HepG2 (cell line): ENCODE results near the gene ELOVL2. TPM values are rescaled to one million over a fixed set of nuclear protein-coding genes. Genes with fewer than 3 reads are reported as not detected.

Experiments used
- ELF3 ChIP-seq: IDR thresholded peaks from 2 replicates; pipeline ENCODE4 v1.6.1; 2016; ENCODE audit warnings: missing genetic modification reagents, missing compliant biosample characterization
- FOXJ3 ChIP-seq: sonication (generic); formaldehyde crosslinking; IDR thresholded peaks from 2 replicates; pipeline ENCODE4 v1.4.0; 2020; ENCODE audit warnings: missing genetic modification reagents, mild to moderate bottlenecking, borderline replicate concordance
- GTF2F1 ChIP-seq: fragments of 150-350 bp; IDR thresholded peaks from 2 replicates; pipeline ENCODE4 v1.6.1; 2014; ENCODE audit warnings: low read length
- HNRNPK ChIP-seq: fragments of 200-400 bp; formaldehyde crosslinking; IDR thresholded peaks from 2 replicates; pipeline ENCODE4 v1.6.1; 2018; ENCODE audit warnings: low read length, low read depth, moderate library complexity, mild to moderate bottlenecking; ENCODE audit not compliant: poor library complexity, severe bottlenecking
- HOXA9 ChIP-seq: sonication (generic); formaldehyde crosslinking; IDR thresholded peaks from 2 replicates; pipeline ENCODE4 v1.8.1; 2022; ENCODE audit warnings: missing genetic modification reagents, mild to moderate bottlenecking, moderate library complexity, borderline replicate concordance
- IKZF4 ChIP-seq: sonication (generic); formaldehyde crosslinking; IDR thresholded peaks from 2 replicates; pipeline ENCODE4 v1.5.1; 2020; ENCODE audit warnings: borderline replicate concordance, mild to moderate bottlenecking, low read depth, missing genetic modification reagents; ENCODE audit errors: not compliant biosample characterization
- IKZF5 ChIP-seq: IDR thresholded peaks from 2 replicates; pipeline ENCODE4 v1.6.1; 2018; ENCODE audit warnings: missing genetic modification reagents, mild to moderate bottlenecking, missing compliant biosample characterization
- NCOA5 ChIP-seq: sonication (generic); formaldehyde crosslinking; IDR thresholded peaks from 2 replicates; pipeline ENCODE4 v1.4.0; 2020; ENCODE audit warnings: missing genetic modification reagents
- NPAS2 ChIP-seq: sonication (generic); formaldehyde crosslinking; IDR thresholded peaks from 2 replicates; pipeline ENCODE4 v1.8.0; 2022; ENCODE audit warnings: mild to moderate bottlenecking, missing genetic modification reagents, borderline replicate concordance
- NR3C1 ChIP-seq: sonication (generic); formaldehyde crosslinking; IDR thresholded peaks from 2 replicates; pipeline ENCODE4 v1.4.0; 2020; ENCODE audit warnings: missing genetic modification reagents
- RFX3 ChIP-seq: IDR thresholded peaks from 2 replicates; pipeline ENCODE4 v1.6.1; 2016; ENCODE audit warnings: missing biosample characterization, missing genetic modification reagents
- SAP130 ChIP-seq: IDR thresholded peaks from 2 replicates; pipeline ENCODE4 v1.6.1; 2016; ENCODE audit warnings: low read depth
- SMYD3 ChIP-seq: sonication (generic); formaldehyde crosslinking; IDR thresholded peaks from 2 replicates; pipeline ENCODE4 v1.8.1; 2023; ENCODE audit warnings: mild to moderate bottlenecking, missing genetic modification reagents
- SP5 ChIP-seq: IDR thresholded peaks from 2 replicates; pipeline ENCODE4 v1.6.1; 2016; ENCODE audit warnings: low read depth, borderline replicate concordance
- TBX3 ChIP-seq: fragments of 450-650 bp; IDR thresholded peaks from 2 replicates; pipeline ENCODE4 v1.6.1; 2017; ENCODE audit warnings: antibody characterized with exemption, mild to moderate bottlenecking, inconsistent platforms, borderline replicate concordance
- ZFP1 ChIP-seq: IDR thresholded peaks from 2 replicates; pipeline ENCODE4 v1.6.1; 2016
- ZNF446 ChIP-seq: sonication (generic); formaldehyde crosslinking; IDR thresholded peaks from 2 replicates; pipeline ENCODE4 v1.5.0; 2020; ENCODE audit warnings: mild to moderate bottlenecking, missing genetic modification reagents
- ZNF460 ChIP-seq: sonication (generic); formaldehyde crosslinking; IDR thresholded peaks from 2 replicates; pipeline ENCODE4 v1.5.1; 2020; ENCODE audit warnings: missing genetic modification reagents, mild to moderate bottlenecking, borderline replicate concordance
- ZNF496 ChIP-seq: sonication (generic); formaldehyde crosslinking; IDR thresholded peaks from 2 replicates; pipeline ENCODE4 v1.8.1; 2023; ENCODE audit warnings: mild to moderate bottlenecking, moderate library complexity, missing genetic modification reagents; ENCODE audit not compliant: insufficient replicate concordance
- ZNF724P ChIP-seq: sonication (generic); formaldehyde crosslinking; IDR thresholded peaks from 2 replicates; pipeline ENCODE4 v1.8.0; 2022; ENCODE audit warnings: missing genetic modification reagents, borderline replicate concordance
- ZNF816 ChIP-seq: sonication (generic); formaldehyde crosslinking; IDR thresholded peaks from 2 replicates; pipeline ENCODE4 v1.8.0; 2022; ENCODE audit warnings: missing genetic modification reagents, mild to moderate bottlenecking, borderline replicate concordance
- ZNF850 ChIP-seq: sonication (generic); formaldehyde crosslinking; conservative IDR thresholded peaks from 2 replicates; pipeline ENCODE4 v1.9.0; 2021; ENCODE audit warnings: mild to moderate bottlenecking, missing genetic modification reagents
- ZSCAN21 ChIP-seq: sonication (generic); formaldehyde crosslinking; IDR thresholded peaks from 2 replicates; pipeline ENCODE4 v1.8.0; 2022; ENCODE audit warnings: mild to moderate bottlenecking, missing genetic modification reagents, moderate library complexity, borderline replicate concordance
- polyA plus RNA-seq, 8 experiments: library from polyadenylated mRNA; depleted of rRNA in 3 of 8; stranded (reverse) in 7 of 8; unstranded in 1 of 8; fragments of >200 nt; fragmentation: Illumina TruSeq in 4 of 8; extraction: Trizol in 4 of 8; gene quantifications; 2 replicates each; pipeline versions ENCODE4 v1.2.1 to v1.2.3, GENCODE V29; 2011 to 2016; ENCODE audit warnings: low read depth in 4 of 8, missing spikeins in 1 of 8, mixed read lengths in 1 of 8; ENCODE audit not compliant: insufficient read depth in 1 of 8
- total RNA-seq, 5 experiments: library from RNA; depleted of rRNA; stranded (reverse); fragments of >200 nt; fragmentation: Illumina TruSeq; extraction: Trizol; gene quantifications; 2 replicates each; pipeline ENCODE4 v1.2.3, GENCODE V29; 2016; ENCODE audit warnings: low read depth in 1 of 5
- TF ChIP-seq, protein P1 (sequence below): sonication (generic); formaldehyde crosslinking; IDR thresholded peaks from 2 replicates; pipeline ENCODE4 v1.4.0; 2020; ENCODE audit warnings: mild to moderate bottlenecking, missing genetic modification reagents
- TF ChIP-seq, protein P2 (sequence below): sonication (generic); formaldehyde crosslinking; conservative IDR thresholded peaks from 2 replicates; pipeline ENCODE4 v1.5.0; 2020; ENCODE audit warnings: missing genetic modification reagents
- TF ChIP-seq, protein P3 (sequence below): sonication (generic); formaldehyde crosslinking; IDR thresholded peaks from 2 replicates; pipeline ENCODE4 v1.9.0; 2021; ENCODE audit warnings: missing genetic modification reagents, borderline replicate concordance

ELOVL2 gene
- total and polyA plus RNA-seq, 2 of the 13 experiments (the other 11 are each of a cell fraction or from before 2014, with no cell fraction given): 43.6 to 65.4 TPM

DNA sequence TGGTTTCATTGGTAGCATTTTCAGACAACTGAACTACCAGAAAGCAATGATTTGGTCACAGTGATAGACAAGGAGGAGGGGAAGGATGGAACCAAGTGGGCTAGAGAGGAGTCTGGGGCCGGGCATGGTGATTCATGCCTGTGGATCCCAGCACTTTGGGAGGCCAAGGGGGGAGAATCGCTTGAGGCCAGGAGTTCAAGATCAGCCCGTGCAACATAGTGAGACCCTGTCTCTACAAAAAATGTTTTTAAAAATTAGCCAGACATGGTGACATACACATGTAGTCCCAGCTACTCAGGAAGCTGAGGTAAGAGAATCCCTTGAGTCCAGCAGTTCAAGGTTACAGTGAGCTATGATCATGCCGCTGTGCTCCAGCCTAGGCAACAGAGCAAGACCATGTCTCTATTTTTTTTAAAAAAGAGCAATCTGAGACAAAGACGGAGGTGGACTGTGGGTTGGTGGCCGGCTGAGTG is 86.7 kb downstream of the ELOVL2 start (continued):
- TF ChIP-seq IKZF4 (CRISPR knock-in tag): no peak
- no peak for TF ChIP-seq SMYD3 (CRISPR knock-in tag)
- no peak for TF ChIP-seq GTF2F1
- no peak for TF ChIP-seq HOXA9 (CRISPR knock-in tag)
- no peak for TF ChIP-seq ZNF850
- TF ChIP-seq ELF3 (CRISPR knock-in tag): peak; percentile 75
- peak; percentile 42; the same call in 1 of the 2 replicates for TF ChIP-seq ZNF816
- peak; percentile 92; the same call in 1 of the 2 replicates for TF ChIP-seq FOXJ3 (CRISPR knock-in tag)
- TF ChIP-seq, protein P1, sequence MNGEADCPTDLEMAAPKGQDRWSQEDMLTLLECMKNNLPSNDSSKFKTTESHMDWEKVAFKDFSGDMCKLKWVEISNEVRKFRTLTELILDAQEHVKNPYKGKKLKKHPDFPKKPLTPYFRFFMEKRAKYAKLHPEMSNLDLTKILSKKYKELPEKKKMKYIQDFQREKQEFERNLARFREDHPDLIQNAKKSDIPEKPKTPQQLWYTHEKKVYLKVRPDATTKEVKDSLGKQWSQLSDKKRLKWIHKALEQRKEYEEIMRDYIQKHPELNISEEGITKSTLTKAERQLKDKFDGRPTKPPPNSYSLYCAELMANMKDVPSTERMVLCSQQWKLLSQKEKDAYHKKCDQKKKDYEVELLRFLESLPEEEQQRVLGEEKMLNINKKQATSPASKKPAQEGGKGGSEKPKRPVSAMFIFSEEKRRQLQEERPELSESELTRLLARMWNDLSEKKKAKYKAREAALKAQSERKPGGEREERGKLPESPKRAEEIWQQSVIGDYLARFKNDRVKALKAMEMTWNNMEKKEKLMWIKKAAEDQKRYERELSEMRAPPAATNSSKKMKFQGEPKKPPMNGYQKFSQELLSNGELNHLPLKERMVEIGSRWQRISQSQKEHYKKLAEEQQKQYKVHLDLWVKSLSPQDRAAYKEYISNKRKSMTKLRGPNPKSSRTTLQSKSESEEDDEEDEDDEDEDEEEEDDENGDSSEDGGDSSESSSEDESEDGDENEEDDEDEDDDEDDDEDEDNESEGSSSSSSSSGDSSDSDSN (CRISPR knock-in tag): no peak
- TF ChIP-seq IKZF5: peak; percentile 64; the same call in 1 of the 2 replicates
- no peak for TF ChIP-seq NCOA5 (CRISPR knock-in tag)
- no peak for TF ChIP-seq NR3C1
- no peak for TF ChIP-seq ZNF446 (CRISPR knock-in tag)
- no peak for TF ChIP-seq NPAS2 (CRISPR knock-in tag)
- TF ChIP-seq SP5 (CRISPR knock-in tag): no peak
- peak; percentile 87 for TF ChIP-seq SAP130 (CRISPR knock-in tag)
- TF ChIP-seq, protein P2, sequence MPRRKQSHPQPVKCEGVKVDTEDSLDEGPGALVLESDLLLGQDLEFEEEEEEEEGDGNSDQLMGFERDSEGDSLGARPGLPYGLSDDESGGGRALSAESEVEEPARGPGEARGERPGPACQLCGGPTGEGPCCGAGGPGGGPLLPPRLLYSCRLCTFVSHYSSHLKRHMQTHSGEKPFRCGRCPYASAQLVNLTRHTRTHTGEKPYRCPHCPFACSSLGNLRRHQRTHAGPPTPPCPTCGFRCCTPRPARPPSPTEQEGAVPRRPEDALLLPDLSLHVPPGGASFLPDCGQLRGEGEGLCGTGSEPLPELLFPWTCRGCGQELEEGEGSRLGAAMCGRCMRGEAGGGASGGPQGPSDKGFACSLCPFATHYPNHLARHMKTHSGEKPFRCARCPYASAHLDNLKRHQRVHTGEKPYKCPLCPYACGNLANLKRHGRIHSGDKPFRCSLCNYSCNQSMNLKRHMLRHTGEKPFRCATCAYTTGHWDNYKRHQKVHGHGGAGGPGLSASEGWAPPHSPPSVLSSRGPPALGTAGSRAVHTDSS: no peak
- TF ChIP-seq HNRNPK: no peak
- TF ChIP-seq ZNF460 (CRISPR knock-in tag): 0 out of 2 replicates have a peak, but pooled peaks have one; percentile 41
- TF ChIP-seq, protein P3, sequence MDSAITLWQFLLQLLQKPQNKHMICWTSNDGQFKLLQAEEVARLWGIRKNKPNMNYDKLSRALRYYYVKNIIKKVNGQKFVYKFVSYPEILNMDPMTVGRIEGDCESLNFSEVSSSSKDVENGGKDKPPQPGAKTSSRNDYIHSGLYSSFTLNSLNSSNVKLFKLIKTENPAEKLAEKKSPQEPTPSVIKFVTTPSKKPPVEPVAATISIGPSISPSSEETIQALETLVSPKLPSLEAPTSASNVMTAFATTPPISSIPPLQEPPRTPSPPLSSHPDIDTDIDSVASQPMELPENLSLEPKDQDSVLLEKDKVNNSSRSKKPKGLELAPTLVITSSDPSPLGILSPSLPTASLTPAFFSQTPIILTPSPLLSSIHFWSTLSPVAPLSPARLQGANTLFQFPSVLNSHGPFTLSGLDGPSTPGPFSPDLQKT: no peak
- no peak for TF ChIP-seq TBX3
- no peak for TF ChIP-seq ZNF724P
- peak; percentile 57; the same call in 1 of the 2 replicates for TF ChIP-seq ZFP1 (CRISPR knock-in tag)
- TF ChIP-seq ZNF496 (CRISPR knock-in tag): no peak
- TF ChIP-seq RFX3 (CRISPR knock-in tag): no peak
- TF ChIP-seq ZSCAN21 (CRISPR knock-in tag): no peak
